GM23338 (cell line): ENCODE data around the gene LYRM7.

ENCODE experiments used
- CREB1 ChIP-seq: fragments of 250-450 bp; sonication (Bioruptor Pico); IDR thresholded peaks from 2 replicates; pipeline ENCODE4 v1.5.0; 2020; ENCODE audit warnings: low read depth, mild to moderate bottlenecking, moderate library complexity
- EZH2 ChIP-seq: fragments of 200-600 bp; sonication (generic); IDR thresholded peaks from one replicate; pipeline ENCODE4 v1.8.0; 2017; ENCODE audit warnings: antibody characterized with exemption, mild to moderate bottlenecking, low read depth; ENCODE audit not compliant: unreplicated experiment
- EZH2phosphoT487 ChIP-seq: fragments of 200-600 bp; sonication (generic); IDR thresholded peaks from one replicate; pipeline ENCODE4 v1.8.1; 2018; ENCODE audit warnings: antibody characterized with exemption; ENCODE audit not compliant: unreplicated experiment
- JUNB ChIP-seq: IDR thresholded peaks from one replicate; pipeline ENCODE4 v1.6.1; 2016; ENCODE audit warnings: antibody characterized with exemption; ENCODE audit not compliant: unreplicated experiment
- POLR2AphosphoS5 ChIP-seq: IDR thresholded peaks from 2 replicates; pipeline ENCODE4 v1.6.1; 2016; ENCODE audit warnings: antibody characterized with exemption, low read depth
- ZNF331 ChIP-seq: fragments of 250-450 bp; sonication (Bioruptor Pico); IDR thresholded peaks from 2 replicates; pipeline ENCODE4 v1.5.0; 2020; ENCODE audit warnings: low read depth, mild to moderate bottlenecking, moderate library complexity
- TF ChIP-seq, protein P1 (sequence below), 2 experiments: fragments of 200-600 bp in 1 of 2; sonication (generic) in 1 of 2; conservative IDR thresholded peaks; 2 replicates each; pipeline versions ENCODE4 v1.5.1 to v1.6.1; 2016 to 2017; ENCODE audit warnings: antibody characterized with exemption in 2 of 2, low read depth in 2 of 2, mild to moderate bottlenecking in 2 of 2, moderate library complexity in 1 of 2

DNA sequence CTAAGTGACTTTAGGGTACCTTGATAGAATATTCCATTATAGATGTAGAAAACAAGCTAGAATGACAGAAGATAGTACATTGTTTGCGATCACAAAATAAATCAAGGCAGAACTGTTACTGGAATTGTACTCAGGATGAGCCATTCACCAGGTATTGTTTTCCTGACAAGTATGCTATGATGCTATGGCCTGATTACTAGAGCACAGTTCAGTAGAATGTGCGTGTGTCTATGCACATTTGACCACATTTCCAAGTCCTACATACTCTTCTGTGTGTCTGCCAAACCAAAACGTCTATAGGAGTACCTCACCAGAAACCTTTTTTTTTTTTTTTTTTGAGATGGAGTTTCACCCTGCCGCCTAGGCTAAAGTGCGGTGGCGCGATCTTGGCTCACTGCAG is 49.8 kb downstream of the LYRM7 start:
- TF ChIP-seq EZH2 (no peak), EZH2phosphoT487 (no peak), CREB1 (no peak), ZNF331 (CRISPR knock-in tag) (no peak), POLR2AphosphoS5 (no peak), JUNB (no peak)
- TF ChIP-seq, protein P1, sequence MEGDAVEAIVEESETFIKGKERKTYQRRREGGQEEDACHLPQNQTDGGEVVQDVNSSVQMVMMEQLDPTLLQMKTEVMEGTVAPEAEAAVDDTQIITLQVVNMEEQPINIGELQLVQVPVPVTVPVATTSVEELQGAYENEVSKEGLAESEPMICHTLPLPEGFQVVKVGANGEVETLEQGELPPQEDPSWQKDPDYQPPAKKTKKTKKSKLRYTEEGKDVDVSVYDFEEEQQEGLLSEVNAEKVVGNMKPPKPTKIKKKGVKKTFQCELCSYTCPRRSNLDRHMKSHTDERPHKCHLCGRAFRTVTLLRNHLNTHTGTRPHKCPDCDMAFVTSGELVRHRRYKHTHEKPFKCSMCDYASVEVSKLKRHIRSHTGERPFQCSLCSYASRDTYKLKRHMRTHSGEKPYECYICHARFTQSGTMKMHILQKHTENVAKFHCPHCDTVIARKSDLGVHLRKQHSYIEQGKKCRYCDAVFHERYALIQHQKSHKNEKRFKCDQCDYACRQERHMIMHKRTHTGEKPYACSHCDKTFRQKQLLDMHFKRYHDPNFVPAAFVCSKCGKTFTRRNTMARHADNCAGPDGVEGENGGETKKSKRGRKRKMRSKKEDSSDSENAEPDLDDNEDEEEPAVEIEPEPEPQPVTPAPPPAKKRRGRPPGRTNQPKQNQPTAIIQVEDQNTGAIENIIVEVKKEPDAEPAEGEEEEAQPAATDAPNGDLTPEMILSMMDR (conservative IDR thresholded peaks at IDR 0.05; ENCODE audit: low read depth in 2 of 2): no peak
